VCaP (cell line): ENCODE results near the gene FITM1.

ENCODE experiments used
- H3K27ac ChIP-seq: fragments of 450-650 bp; 2 replicates; pipeline ENCODE4 v1.5.1; 2017
- CTCF ChIP-seq: fragments of 450-650 bp; conservative IDR thresholded peaks from 2 replicates; pipeline ENCODE4 v1.5.1; 2017; ENCODE audit warnings: mild to moderate bottlenecking, moderate library complexity

The FITM1 gene

GRCh38 chr14:24159777-24160498 is 29.5 kb downstream of the FITM1 start:
- no peak for TF ChIP-seq CTCF
- H3K27ac ChIP-seq, result peak overlapping the region; percentile 62

GRCh38 chr14:24160499-24160849 is 30.0 kb downstream of the FITM1 start:
- peak overlapping the region; percentile 62 for H3K27ac ChIP-seq
- no peak for TF ChIP-seq CTCF

- peak within 1 kb of the TSS; percentile 62 for H3K27ac ChIP-seq
- peak; percentile 94 for TF ChIP-seq CTCF
Observed at GRCh38 chr14:24160850-24161804, 30.7 kb downstream of the FITM1 start, which contains the start of gene IRF9. IRF9 (plus strand) TSS chr14:24161265; CDS start chr14:24162145, 880 bp downstream.

GRCh38 chr14:24162093-24162492 is 31.6 kb downstream of the FITM1 start:
- no peak for TF ChIP-seq CTCF
- H3K27ac ChIP-seq, result peak overlapping the region; percentile 62; the same call in 1 of the 2 replicates

- TF ChIP-seq CTCF, result no peak
- no peak overlapping the region for H3K27ac ChIP-seq
Observed at GRCh38 chr14:24164518-24164991, 34.1 kb downstream of the FITM1 start.

- no peak overlapping the region for H3K27ac ChIP-seq
- no peak for TF ChIP-seq CTCF
Observed at GRCh38 chr14:24165785-24166184, 35.3 kb downstream of the FITM1 start.

- TF ChIP-seq CTCF, result no peak
- no peak overlapping the region for H3K27ac ChIP-seq
Observed at GRCh38 chr14:24167469-24168114, 37.1 kb downstream of the FITM1 start.
